ENCODE measurements around the gene IL17C. TPM values are rescaled to one million over a fixed set of nuclear protein-coding genes. Genes with fewer than 3 reads are reported as not detected.

IL17C gene
- polyA plus RNA-seq, 6 donors from 2014 or later = 0.39 to 1.3 (median 0.86) TPM; not detected in 2

DNA sequence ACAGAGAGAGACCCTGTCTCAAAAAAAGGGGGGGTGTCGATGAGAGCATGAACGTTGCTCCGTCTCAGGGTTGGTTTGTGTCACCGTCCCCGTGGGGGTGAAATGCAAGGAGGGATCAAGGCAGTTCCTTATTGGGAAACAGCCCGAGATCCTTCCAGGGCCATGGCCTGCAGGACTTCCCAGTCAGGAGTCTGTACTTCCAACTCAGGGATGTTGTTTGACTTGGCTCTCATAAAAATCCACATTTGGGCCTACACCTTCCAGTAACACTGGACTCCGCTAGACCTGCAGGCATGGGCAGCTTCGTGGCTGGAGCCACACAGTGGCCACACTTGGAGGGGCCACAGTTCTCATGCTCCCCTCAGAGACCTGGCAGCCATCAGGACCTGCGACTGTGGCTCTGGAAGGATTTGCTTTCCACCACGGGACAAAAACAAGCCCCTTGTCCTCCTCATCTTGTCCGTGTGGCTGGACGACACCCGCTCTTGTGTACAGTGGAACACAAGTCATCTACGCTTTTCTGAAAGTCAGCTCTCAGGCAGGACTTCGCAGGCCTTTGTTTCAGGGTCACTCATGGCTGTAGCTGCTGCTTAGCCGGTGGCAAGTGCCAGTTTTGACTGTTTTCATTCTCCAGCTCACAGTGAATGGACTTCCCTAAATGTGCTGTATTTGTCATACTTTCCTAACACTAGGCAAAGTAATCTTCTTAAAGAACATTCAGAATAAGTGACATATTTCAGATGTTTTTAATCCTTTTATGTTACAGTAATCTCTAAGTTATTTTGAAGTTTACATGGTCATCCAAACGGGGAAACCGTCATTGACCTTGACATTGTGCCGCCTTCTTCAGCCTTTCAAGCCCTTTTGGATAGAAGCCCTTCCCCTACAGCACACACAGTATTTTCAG is 24.2 kb upstream of the IL17C start:
- ATAC-seq (ENCODE audit: low read depth in 2 of 2) (no peak), DNase-seq (no peak)
- H3K36me3 Mint-ChIP-seq = peaks cover 11 to 15% of the 10 kb centered on the region in 2 donors
- no peaks in the 10 kb centered on the region for H3K27me3 Mint-ChIP-seq
- H3K4me3 Mint-ChIP-seq = no peak overlapping the region
- H3K27ac Mint-ChIP-seq = no peak overlapping the region
- H3K4me1 Mint-ChIP-seq = peaks cover 12 to 26% (median 19%) of the 10 kb centered on the region in 3 donors
- no peaks in the 10 kb centered on the region for H3K9me3 Mint-ChIP-seq

- ATAC-seq (ENCODE audit: low read depth in 2 of 2) = no peak
- Mint-ChIP-seq H3K27me3 (no peaks in the 10 kb centered on the region), H3K4me1 (peaks cover 12 to 26% (median 19%) of the 10 kb centered on the region in 3 donors), H3K27ac (peak overlapping the region in 2 of 6 donors; percentile 78 to 81), H3K36me3 (peaks cover 11 to 15% of the 10 kb centered on the region in 2 donors), H3K4me3 (peak overlapping the region in 1 of 8 donors; percentile 42), H3K9me3 (no peaks in the 10 kb centered on the region)
- DNase-seq = no peak
These were observed 23.4 kb upstream of the IL17C start for GRCh38 chr16:88614818-88615580.

- Mint-ChIP-seq H3K27ac (no peak overlapping the region), H3K4me1 (peaks cover 19 to 22% (median 20%) of the 10 kb centered on the region in 3 donors), H3K4me3 (peak overlapping the region in 1 of 8 donors; percentile 22), H3K27me3 (no peaks in the 10 kb centered on the region), H3K9me3 (no peaks in the 10 kb centered on the region), H3K36me3 (peaks cover 7% of the 10 kb centered on the region in 2 donors)
- DNase-seq = no peak
- no peak for ATAC-seq (ENCODE audit: low read depth in 2 of 2)
These were observed 22.1 kb upstream of the IL17C start for GRCh38 chr16:88616320-88616719.

DNA sequence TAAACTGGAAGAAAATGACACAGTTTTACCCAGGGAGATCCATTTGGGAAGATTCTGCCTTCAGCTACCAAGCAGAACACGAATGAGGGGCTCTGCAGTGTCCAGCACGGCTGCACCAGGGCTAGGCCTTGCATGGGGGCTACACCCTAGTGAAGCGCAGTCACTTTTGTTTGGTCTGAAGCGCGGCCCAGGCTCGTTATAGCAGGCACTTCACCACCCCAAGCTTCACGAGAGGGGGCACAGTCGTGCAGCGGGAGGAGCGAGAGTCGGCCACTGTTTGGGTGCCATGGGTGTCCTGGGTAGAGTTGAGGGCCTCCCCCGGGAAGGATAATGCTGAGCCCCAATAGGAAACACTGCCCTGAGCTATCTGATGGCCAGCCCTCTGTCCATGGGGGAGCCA is 21.6 kb upstream of the IL17C start:
- DNase-seq (no peak), ATAC-seq (ENCODE audit: low read depth in 2 of 2) (no peak)
- peaks cover 7% of the 10 kb centered on the region in 2 donors for H3K36me3 Mint-ChIP-seq
- no peak overlapping the region for H3K27ac Mint-ChIP-seq
- H3K9me3 Mint-ChIP-seq = no peaks in the 10 kb centered on the region
- H3K27me3 Mint-ChIP-seq = no peaks in the 10 kb centered on the region
- no peak overlapping the region for H3K4me3 Mint-ChIP-seq
- peaks cover 19 to 22% (median 20%) of the 10 kb centered on the region in 3 donors for H3K4me1 Mint-ChIP-seq

DNA sequence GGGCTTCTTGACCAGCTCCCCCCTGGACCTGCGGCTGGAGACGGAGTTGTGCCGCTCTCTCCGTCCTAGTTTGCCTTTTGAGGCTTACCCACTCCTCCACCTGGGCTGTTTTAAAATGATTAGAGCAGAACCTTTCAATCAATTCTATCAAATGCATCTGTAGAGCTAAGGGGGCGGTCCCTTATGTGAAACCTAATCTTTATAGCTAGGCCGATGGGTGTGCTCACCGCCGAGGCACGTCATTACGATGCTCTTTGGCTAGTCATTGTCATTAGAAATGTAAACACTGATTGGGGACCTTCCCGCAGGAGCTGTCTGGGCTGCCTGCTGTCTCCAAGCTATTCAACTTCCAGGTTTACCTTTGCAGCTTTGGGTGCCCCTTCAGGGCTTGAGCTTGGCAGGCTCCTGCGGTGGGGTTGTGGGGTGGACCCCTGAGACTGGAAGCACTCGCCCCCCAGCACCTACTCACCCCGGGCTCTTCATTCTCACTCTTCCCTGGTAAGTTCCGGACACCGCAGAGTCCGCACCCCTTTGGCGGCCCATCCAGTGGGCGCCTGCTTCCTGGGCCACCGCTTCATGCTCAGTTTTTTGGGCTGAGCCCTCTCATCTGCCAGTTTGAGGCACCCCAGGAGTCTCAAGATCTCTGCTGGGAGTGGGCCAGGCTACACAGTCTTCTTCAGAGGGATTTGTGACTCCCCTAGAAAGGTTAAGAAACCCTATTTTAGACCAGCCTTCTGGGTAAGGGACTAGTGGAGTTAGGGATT is 20.9 kb upstream of the IL17C start:
- H3K36me3 Mint-ChIP-seq = peaks cover 7% of the 10 kb centered on the region in 2 donors
- no peak overlapping the region for H3K4me3 Mint-ChIP-seq

GRCh38 chr16:88618182-88618955 is 20.0 kb upstream of the IL17C start:
- Mint-ChIP-seq H3K36me3 (peaks cover 6 to 14% of the 10 kb centered on the region in 2 donors), H3K27me3 (no peaks in the 10 kb centered on the region), H3K9me3 (no peaks in the 10 kb centered on the region), H3K27ac (no peak overlapping the region), H3K4me3 (no peak overlapping the region), H3K4me1 (peaks cover 17 to 20% (median 19%) of the 10 kb centered on the region in 3 donors)
- ATAC-seq (ENCODE audit: low read depth in 2 of 2) = no peak
- no peak for DNase-seq

More for the DNA sequence above, 20.9 kb upstream of the IL17C start:
- H3K9me3 Mint-ChIP-seq = no peaks in the 10 kb centered on the region
- H3K4me1 Mint-ChIP-seq = peaks cover 19 to 22% (median 20%) of the 10 kb centered on the region in 3 donors
- H3K27me3 Mint-ChIP-seq = no peaks in the 10 kb centered on the region
- DNase-seq = no peak
- no peak for ATAC-seq (ENCODE audit: low read depth in 2 of 2)
- peak overlapping the region in 2 of 6 donors; percentile 71 to 83 for H3K27ac Mint-ChIP-seq

- Mint-ChIP-seq H3K9me3 (no peaks in the 10 kb centered on the region), H3K27me3 (no peaks in the 10 kb centered on the region), H3K36me3 (peaks cover 0 to 15% of the 10 kb centered on the region in 2 donors), H3K4me3 (peak overlapping the region in 1 of 8 donors; percentile 29), H3K27ac (no peak overlapping the region), H3K4me1 (peaks cover 12 to 19% (median 16%) of the 10 kb centered on the region in 3 donors)
- no peak for ATAC-seq (ENCODE audit: low read depth in 2 of 2)
- DNase-seq = no peak
These were observed 19.3 kb upstream of the IL17C start for GRCh38 chr16:88618956-88619667.

DNA sequence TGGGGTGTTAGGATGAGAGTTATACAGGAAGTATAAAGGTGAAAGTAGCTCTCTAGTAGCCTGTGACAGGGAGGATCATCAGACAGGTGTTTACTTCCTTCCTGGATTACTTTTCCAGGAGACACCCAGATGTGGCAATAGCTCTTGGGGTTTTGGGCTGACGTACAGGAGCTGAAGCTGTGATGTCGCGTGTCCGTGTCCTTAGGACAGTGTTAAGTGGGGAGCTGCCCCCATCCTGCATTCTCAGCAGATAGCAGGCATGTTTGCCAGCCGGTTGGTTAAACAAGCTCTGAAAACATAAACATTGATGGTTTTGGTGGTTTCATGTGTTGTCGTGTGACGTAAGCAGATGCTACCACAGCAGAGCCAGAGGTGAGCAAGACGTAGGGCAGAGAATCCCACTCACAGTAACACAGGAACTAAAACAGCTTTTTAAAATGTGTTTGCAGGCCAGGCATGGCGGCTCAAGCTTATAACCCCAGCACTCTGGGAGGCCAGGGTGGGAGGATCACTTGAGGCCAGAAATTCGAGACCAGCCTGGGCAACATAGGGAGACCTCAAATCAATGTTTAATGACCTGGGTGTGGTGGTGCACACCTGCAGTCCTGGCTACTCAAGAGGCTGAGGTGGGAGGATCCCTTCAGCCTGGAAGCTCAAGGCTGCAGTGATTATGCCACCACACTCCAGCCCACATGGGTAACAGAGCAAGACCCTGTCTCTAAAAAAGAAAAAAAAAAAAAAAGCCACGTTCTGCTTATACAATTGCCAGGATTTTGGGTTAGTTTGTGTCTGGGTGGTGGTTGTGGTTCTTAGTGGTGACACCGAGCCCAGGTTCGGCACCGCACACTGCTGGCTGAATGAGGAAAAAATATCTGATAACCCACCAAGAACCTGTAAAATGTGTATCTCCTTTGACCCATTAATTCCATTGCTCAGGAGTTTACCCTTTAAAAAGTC is 18.2 kb upstream of the IL17C start:
- no peak overlapping the region for H3K4me3 Mint-ChIP-seq
- H3K9me3 Mint-ChIP-seq = no peaks in the 10 kb centered on the region
- peaks cover 0 to 15% of the 10 kb centered on the region in 2 donors for H3K36me3 Mint-ChIP-seq
- H3K27me3 Mint-ChIP-seq = no peaks in the 10 kb centered on the region
- ATAC-seq (ENCODE audit: low read depth in 2 of 2) = no peak
- H3K27ac Mint-ChIP-seq = peak overlapping the region in 2 of 6 donors; percentile 24 to 68
- no peak for DNase-seq
- H3K4me1 Mint-ChIP-seq = peaks cover 10 to 15% (median 14%) of the 10 kb centered on the region in 3 donors

DNA sequence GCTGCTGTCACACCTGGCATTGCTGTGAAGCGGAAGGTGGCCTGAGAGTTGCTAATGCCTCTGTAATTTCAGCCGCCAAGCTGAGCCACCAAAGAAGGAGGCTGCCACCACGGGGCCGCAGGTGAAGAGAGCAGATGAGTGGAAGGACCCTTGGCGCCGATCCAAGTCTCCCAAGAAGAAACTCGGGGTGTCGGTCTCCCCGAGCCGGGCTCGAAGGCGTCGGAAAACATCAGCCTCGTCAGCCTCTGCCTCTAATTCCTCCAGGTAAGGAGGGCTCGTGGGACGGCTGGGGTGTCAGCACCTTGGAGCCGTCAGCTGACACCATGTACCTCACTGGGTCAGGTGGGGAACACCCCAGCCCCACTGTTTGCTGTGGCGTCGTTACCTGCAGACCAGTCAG is 16.2 kb upstream of the IL17C start:
- Mint-ChIP-seq H3K36me3 (peaks cover 0 to 8% of the 10 kb centered on the region in 2 donors), H3K27ac (peak overlapping the region in 1 of 6 donors; percentile 76), H3K4me1 (peaks cover 3 to 15% (median 8%) of the 10 kb centered on the region in 3 donors), H3K27me3 (no peaks in the 10 kb centered on the region), H3K4me3 (no peak overlapping the region), H3K9me3 (no peaks in the 10 kb centered on the region)
- ATAC-seq (ENCODE audit: low read depth in 2 of 2) (no peak), DNase-seq (no peak)

DNA sequence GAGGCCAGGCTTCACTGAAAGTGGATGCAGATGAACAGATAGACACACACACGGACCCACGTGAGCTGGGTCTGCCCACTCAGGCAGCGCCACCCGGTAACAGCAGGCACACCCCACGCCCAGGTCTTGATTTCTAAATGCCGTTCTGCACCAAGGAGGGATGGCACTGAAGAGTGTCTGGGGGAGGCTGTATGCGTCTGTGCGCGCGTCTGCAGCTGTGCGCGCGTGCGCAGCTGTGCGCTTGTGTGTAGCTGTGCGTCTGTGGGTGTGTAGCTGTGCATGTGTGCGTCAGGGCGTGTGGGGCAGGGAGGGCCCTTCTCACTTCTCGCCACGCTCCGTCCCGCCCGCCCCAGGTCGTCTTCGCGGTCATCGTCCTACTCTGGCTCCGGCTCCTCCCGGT is 15.5 kb upstream of the IL17C start:
- no peak for DNase-seq
- Mint-ChIP-seq H3K4me1 (peaks cover 3 to 13% (median 6%) of the 10 kb centered on the region in 3 donors), H3K36me3 (peaks cover 0 to 8% of the 10 kb centered on the region in 2 donors), H3K27me3 (no peaks in the 10 kb centered on the region), H3K9me3 (no peaks in the 10 kb centered on the region), H3K4me3 (no peak overlapping the region), H3K27ac (peak overlapping the region in 1 of 6 donors; percentile 74)
- ATAC-seq (ENCODE audit: low read depth in 2 of 2) = no peak

GRCh38 chr16:88623858-88624257 is 14.5 kb upstream of the IL17C start:
- Mint-ChIP-seq H3K36me3 (peaks cover 0 to 8% of the 10 kb centered on the region in 2 donors), H3K9me3 (no peaks in the 10 kb centered on the region), H3K4me3 (no peak overlapping the region), H3K27me3 (no peaks in the 10 kb centered on the region), H3K27ac (no peak overlapping the region), H3K4me1 (peaks cover 2 to 12% (median 6%) of the 10 kb centered on the region in 3 donors)
- DNase-seq (no peak), ATAC-seq (ENCODE audit: low read depth in 2 of 2) (no peak)

All from naive B cell (primary cell).